ENCODE data around the gene CCDC89.

CCDC89 gene

GRCh38 chr11:85685820-85686459 is at the start of gene CCDC89:
Gene CCDC89, minus strand, starts transcription at chr11:85686195. Its CDS starts 65 bp downstream, at chr11:85686130.
- DNase-seq (ENCODE audit: low spot score), result no peak

DNA sequence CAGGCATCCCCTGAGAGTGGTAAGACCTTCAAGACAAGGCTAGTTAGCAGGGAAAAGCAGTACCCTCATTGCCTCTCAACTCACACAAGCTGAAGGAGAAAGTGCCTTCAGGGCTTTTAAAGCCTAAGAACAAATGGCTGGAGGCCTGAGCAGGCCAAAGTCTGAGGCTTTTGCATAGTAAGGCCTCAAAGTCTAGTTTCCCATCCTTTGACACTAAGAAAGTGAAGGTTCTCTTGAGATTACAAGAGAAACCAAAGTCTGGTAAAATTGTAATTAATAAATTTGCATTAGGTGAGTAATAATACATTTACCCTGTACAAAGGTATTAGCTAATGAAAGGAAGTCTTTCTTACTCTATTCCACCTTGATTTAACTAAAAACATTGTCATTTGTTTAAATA is 47.0 kb upstream of the CCDC89 start:
- no peak for DNase-seq (ENCODE audit: low spot score)

- DNase-seq (ENCODE audit: low spot score), result no peak
Observed at GRCh38 chr11:85726381-85726780, 40.4 kb upstream of the CCDC89 start.

DNA sequence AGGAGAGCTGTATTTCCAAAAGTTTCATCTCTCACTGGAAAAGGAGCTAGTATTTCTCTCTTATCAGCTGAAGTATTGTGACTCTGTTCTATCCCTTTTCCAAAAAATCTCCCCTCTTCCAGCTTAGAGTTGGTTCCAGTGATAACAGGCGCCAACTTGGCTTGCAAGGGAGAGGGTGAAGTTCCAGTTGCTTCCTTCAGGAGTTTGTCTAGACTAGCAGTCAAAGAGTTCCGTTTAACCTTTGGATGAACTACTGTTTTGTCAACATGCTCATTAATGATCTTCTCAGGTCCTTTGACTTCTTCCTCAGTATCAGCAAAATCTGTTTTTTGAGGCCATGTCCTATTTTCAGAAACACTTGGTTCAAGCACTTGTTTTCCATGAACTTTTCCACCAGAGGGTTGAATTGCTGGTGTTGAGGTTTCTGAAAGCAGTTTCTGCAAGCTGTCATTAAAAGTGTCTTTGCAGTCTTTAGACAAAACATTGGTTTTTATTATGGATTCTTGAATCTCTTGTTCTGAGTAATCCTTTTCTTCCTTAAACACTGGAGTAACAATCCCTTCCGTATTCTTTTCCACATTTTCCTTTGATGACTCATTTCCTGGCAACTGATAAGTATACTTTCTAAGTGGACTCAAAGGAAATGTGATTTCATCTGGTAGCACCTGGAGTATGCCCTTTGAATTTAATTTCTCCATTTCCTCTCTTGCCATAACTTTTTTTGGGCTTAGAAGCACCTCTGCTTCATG is 39.7 kb upstream of the CCDC89 start:
- no peak for DNase-seq (ENCODE audit: low spot score)

DNA sequence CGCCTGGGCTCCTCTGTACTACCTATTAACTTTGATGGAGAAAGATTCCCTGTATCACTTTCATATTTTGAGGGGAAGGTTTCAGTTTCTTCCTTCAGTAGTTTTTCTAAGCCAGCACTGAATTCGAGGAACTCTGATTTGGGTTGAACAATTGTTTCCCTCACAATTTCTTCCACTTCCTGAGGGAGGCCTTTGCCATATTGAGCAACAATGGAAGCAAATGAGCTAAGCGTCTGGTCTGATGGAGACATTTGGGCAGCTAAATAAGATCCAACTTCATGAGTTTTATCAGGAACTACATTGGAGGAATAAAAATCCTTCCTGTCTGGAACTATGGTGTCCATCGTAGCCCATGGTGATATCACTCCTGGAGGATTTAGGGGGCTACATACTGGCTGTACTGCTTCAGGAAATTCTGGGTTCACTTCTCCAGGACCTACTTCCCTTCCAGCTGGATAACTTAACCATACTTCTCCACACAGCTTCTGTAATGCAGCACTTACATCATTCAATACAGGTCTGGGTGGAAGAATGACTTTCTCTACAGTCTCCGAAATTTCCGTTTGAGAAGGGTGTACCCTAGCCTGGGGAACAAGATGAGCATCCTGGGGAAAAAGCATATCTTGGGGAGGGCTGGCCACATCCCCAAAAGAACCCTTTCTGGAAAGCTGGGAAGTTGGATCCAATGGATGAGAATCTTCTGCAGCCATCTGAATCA is 38.9 kb upstream of the CCDC89 start:
- DNase-seq (ENCODE audit: low spot score), result no peak

GRCh38 chr11:85723088-85723487 is 37.1 kb upstream of the CCDC89 start:
- DNase-seq (ENCODE audit: low spot score), result no peak

- DNase-seq (ENCODE audit: low spot score), result no peak
Observed at GRCh38 chr11:85721191-85721590, 35.2 kb upstream of the CCDC89 start.

GRCh38 chr11:85718991-85719807 is 33.2 kb upstream of the CCDC89 start:
- no peak for DNase-seq (ENCODE audit: low spot score)

- DNase-seq (ENCODE audit: low spot score), result no peak
Observed at GRCh38 chr11:85718126-85718943, 32.3 kb upstream of the CCDC89 start.

- no peak for DNase-seq (ENCODE audit: low spot score)
Observed at GRCh38 chr11:85717429-85717828, 31.4 kb upstream of the CCDC89 start.

DNA sequence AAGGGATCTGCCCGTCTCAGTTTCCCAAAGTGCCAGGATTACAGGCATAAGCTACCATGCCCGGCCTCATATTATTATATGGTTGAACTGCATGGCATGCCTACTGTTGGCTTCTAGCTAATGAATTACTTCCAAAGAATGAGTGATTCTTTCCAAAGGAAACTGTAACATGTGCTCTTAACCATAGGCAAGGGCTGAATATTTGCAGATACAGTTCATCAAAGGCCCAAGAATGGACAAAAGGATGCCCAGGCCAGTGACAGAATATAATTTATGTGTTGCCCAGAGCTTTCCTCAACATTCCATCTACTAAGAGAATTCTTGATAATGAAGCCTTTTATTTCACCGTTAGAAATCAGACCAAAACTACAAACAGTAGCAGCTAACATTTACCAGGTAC is 27.0 kb upstream of the CCDC89 start:
- no peak for DNase-seq (ENCODE audit: low spot score)

DNA sequence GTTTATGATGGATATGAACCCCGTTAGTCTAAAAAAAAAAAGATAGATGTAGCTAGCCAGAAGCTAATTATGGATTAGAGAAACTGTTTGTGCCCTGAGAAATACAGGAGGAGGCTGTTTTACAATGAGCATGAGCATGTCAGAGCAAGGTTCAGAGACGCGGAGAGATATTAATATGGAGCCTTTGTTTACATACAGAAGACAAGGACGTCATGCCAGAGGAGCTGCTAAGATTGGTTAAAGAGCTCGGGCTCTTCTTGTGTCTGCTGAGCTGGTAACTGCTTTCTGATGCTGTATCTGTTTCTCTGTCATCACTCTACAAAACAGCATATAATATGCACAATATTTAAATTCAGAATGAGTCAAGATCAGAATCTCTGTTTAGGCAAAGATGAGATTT is 24.9 kb upstream of the CCDC89 start:
- no peak for DNase-seq (ENCODE audit: low spot score)

DNA sequence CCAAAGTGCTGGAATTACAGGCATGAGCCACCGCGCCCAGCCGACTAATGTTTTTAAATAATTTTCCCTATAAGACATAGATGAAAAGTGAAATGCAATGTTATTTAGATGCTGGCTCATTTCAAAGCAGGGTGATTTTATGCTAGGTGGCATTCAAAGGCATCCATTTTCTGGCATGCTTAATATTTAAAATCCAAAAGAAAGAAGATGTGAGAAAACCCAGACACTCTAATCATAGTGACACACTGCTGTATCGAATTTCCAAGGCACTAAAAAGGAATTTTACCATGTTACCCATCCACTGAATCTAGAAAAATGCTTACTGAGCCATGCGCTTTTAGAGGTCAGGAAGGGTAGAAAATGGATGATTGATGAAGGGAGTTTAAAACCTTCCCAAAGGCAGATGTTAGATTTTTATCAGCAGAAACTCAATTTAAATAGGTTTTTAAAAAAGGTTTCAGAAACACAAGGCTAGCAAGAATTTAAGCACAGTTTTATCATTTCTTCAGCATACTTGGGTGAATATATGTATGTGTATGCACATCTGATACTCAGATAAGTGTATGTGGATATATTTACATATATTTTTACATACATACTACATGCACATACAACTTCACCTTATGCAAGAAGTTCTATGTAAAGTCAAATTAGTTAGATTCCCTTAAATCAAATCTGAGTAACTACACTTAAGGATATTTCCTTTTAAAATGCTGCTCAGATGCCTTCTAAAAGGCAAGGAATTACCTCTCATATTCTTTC is 24.1 kb upstream of the CCDC89 start:
- no peak for DNase-seq (ENCODE audit: low spot score)

DNA sequence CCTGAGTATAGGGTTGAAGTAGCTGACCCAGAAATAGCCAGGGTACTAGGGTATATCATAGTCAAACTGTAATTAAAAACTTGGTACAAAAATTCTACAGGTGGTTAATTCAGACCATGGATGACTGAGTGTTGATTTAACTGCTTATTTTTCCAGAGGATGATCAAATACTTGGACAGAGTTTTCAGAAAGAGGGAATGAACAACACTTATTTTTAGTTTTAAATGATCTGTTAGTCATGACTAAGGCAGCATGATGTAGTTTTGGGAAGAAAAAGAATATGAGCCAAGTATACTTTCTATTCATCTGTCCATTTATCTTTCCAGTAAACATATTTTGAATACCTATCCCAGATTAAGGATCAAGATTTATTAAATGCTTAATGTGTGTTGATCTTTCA is 19.8 kb upstream of the CCDC89 start:
- DNase-seq (ENCODE audit: low spot score), result no peak

DNA sequence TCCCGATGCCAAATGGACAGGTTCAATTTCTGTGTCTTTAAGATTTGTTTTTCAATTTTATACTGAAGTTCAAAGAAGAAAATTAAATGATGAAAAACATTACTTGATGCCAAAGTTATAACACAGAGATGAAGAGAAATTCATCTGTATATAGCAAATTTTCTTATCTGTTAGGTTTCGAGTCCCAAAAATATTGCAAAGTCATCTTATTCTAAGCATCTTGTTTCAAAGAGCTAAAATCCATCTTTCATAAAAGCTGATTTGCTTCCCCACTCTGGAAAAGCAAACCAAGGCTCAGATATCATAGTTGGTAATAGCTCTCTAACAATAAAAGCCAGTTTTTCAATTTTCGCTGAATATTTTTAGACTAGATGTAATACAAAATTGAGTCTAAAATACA is 19.0 kb upstream of the CCDC89 start:
- no peak for DNase-seq (ENCODE audit: low spot score)

- peak; percentile 20 for DNase-seq (ENCODE audit: low spot score)
Observed at GRCh38 chr11:85699957-85700741, 14.2 kb upstream of the CCDC89 start.

GRCh38 chr11:85698195-85698594 is 12.2 kb upstream of the CCDC89 start:
- no peak for DNase-seq (ENCODE audit: low spot score)

DNA sequence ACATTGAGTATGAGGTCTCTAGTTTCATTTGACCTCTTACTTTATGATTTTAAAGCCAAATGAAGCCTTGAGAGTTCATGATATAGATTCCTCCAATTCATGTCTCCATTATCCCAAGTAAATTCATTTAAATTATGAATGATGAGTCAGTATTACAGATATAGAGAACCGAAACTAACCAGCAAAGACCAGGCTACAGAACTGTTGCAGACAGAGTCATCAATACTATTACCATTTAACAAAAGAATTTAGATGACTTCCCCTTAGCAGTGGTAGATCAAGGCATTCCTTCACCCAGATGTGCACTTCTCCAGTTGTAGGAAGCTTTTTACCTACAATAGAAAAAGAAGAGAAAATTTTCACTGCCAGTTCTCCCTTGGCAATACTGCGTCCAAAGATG is 11.8 kb upstream of the CCDC89 start:
- no peak for DNase-seq (ENCODE audit: low spot score)

- DNase-seq (ENCODE audit: low spot score), result no peak
Observed at GRCh38 chr11:85695546-85695945, 9.6 kb upstream of the CCDC89 start.
